HepG2 (cell line): ENCODE data around the gene GNG7. TPM values are rescaled to one million over a fixed set of nuclear protein-coding genes. Genes with fewer than 3 reads are reported as not detected.
A peak's percentile ranks its signal among the peaks of the same experiment; 100 is the strongest.

ENCODE experiments used
- CBFB ChIP-seq: sonication (generic); formaldehyde crosslinking; IDR thresholded peaks from 2 replicates; pipeline ENCODE4 v1.4.0; 2020; ENCODE audit warnings: missing genetic modification reagents
- EHMT2 ChIP-seq: fragments of 200-600 bp; sonication (generic); IDR thresholded peaks from 2 replicates; pipeline ENCODE4 v1.7.0; 2017; ENCODE audit warnings: antibody characterized with exemption, low read depth, low read length, borderline replicate concordance
- FOSL1 ChIP-seq: sonication (generic); formaldehyde crosslinking; IDR thresholded peaks from 2 replicates; pipeline ENCODE4 v1.9.0; 2021; ENCODE audit warnings: missing genetic modification reagents, borderline replicate concordance
- HMG20A ChIP-seq: IDR thresholded peaks from 2 replicates; pipeline ENCODE4 v1.6.1; 2016; ENCODE audit warnings: borderline replicate concordance
- MEF2D ChIP-seq: sonication (generic); formaldehyde crosslinking; IDR thresholded peaks from 2 replicates; pipeline ENCODE4 v1.5.1; 2020; ENCODE audit warnings: mild to moderate bottlenecking, missing genetic modification reagents
- NBN ChIP-seq: fragments of 450-650 bp; conservative IDR thresholded peaks from 2 replicates; pipeline ENCODE4 v1.6.1; 2017
- NFIC ChIP-seq: IDR thresholded peaks from 2 replicates; pipeline ENCODE4 v1.6.1; 2012; ENCODE audit warnings: mild to moderate bottlenecking, low read length, inconsistent platforms
- RBM39 ChIP-seq: fragments of 200-400 bp; formaldehyde crosslinking; IDR thresholded peaks from one replicate; pipeline ENCODE4 v1.6.1; 2018; ENCODE audit warnings: antibody characterized with exemption, mild to moderate bottlenecking, low read depth, low read length; ENCODE audit not compliant: poor library complexity, severe bottlenecking
- RORA ChIP-seq: sonication (generic); formaldehyde crosslinking; IDR thresholded peaks from 2 replicates; pipeline ENCODE4 v1.5.0; 2020; ENCODE audit warnings: mild to moderate bottlenecking, missing genetic modification reagents, moderate library complexity
- SOX5 ChIP-seq: IDR thresholded peaks from 2 replicates; pipeline ENCODE4 v1.6.1; 2016; ENCODE audit warnings: borderline replicate concordance
- ZNF329 ChIP-seq: sonication (generic); formaldehyde crosslinking; IDR thresholded peaks from 2 replicates; pipeline ENCODE4 v1.9.0; 2021; ENCODE audit warnings: low read depth, mild to moderate bottlenecking, missing genetic modification reagents
- ZNF383 ChIP-seq: sonication (generic); formaldehyde crosslinking; IDR thresholded peaks from 2 replicates; pipeline ENCODE4 v1.4.0; 2020; ENCODE audit warnings: missing genetic modification reagents, mild to moderate bottlenecking, borderline replicate concordance
- ZNF616 ChIP-seq: sonication (generic); formaldehyde crosslinking; IDR thresholded peaks from 2 replicates; pipeline ENCODE4 v1.5.0; 2020; ENCODE audit warnings: low read depth, mild to moderate bottlenecking, missing genetic modification reagents
- polyA plus RNA-seq, 8 experiments: library from polyadenylated mRNA; depleted of rRNA in 3 of 8; stranded (reverse) in 7 of 8; unstranded in 1 of 8; fragments of >200 nt; fragmentation: Illumina TruSeq in 4 of 8; extraction: Trizol in 4 of 8; gene quantifications; 2 replicates each; pipeline versions ENCODE4 v1.2.1 to v1.2.3, GENCODE V29; 2011 to 2016; ENCODE audit warnings: low read depth in 4 of 8, missing spikeins in 1 of 8, mixed read lengths in 1 of 8; ENCODE audit not compliant: insufficient read depth in 1 of 8
- total RNA-seq, 5 experiments: library from RNA; depleted of rRNA; stranded (reverse); fragments of >200 nt; fragmentation: Illumina TruSeq; extraction: Trizol; gene quantifications; 2 replicates each; pipeline ENCODE4 v1.2.3, GENCODE V29; 2016; ENCODE audit warnings: low read depth in 1 of 5
- TF ChIP-seq, protein P1 (sequence below): sonication (generic); formaldehyde crosslinking; IDR thresholded peaks from 2 replicates; pipeline ENCODE4 v1.8.0; 2022; ENCODE audit warnings: mild to moderate bottlenecking, missing genetic modification reagents; ENCODE audit not compliant: insufficient replicate concordance
- TF ChIP-seq, protein P2 (sequence below): fragments of 450-650 bp; IDR thresholded peaks from 2 replicates; pipeline ENCODE4 v1.6.1; 2016
- TF ChIP-seq, protein P3 (sequence below): sonication (generic); formaldehyde crosslinking; IDR thresholded peaks from 2 replicates; pipeline ENCODE4 v1.5.1; 2020; ENCODE audit warnings: missing genetic modification reagents, mild to moderate bottlenecking, borderline replicate concordance
- TF ChIP-seq, protein P4 (sequence below): sonication (generic); formaldehyde crosslinking; IDR thresholded peaks from 2 replicates; pipeline ENCODE4 v1.5.0; 2020; ENCODE audit warnings: missing genetic modification reagents
- TF ChIP-seq, protein P5 (sequence below): sonication (generic); formaldehyde crosslinking; IDR thresholded peaks from 2 replicates; pipeline ENCODE4 v1.4.0; 2020; ENCODE audit warnings: missing genetic modification reagents

The GNG7 gene
- total and polyA plus RNA-seq, 2 of the 13 experiments (the other 11 are each of a cell fraction or from before 2014, with no cell fraction given), result 1.4 to 3.3 TPM

DNA sequence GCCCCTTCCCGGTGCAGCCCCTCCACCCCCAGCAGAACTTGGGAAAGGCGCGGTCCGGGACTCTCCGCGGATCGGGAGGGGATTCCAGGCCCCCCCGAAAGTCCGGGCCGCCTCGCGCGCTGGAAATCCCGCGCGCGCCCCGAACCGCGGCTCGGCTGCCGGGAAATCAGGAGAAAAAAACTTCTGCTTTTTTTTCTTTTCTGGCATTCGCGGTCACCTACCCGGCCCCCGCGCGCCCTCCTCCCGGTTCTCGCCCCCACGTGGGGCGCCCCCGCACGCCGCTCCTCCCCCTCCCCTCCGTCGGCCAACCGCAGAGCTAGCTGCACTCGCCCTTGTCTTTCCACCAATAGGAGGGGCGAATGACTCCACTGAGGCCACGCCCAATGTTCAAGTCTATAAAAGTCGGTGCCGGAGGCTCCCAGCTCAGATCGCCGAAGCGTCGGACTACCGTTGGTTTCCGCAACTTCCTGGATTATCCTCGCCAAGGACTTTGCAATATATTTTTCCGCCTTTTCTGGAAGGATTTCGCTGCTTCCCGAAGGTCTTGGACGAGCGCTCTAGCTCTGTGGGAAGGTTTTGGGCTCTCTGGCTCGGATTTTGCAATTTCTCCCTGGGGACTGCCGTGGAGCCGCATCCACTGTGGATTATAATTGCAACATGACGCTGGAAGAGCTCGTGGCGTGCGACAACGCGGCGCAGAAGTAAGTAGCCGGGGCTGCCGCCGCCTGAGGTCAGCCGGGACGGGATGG lies 226.6 kb downstream of the GNG7 start, which contains the start of gene GADD45B (continued):
- TF ChIP-seq, protein P1, sequence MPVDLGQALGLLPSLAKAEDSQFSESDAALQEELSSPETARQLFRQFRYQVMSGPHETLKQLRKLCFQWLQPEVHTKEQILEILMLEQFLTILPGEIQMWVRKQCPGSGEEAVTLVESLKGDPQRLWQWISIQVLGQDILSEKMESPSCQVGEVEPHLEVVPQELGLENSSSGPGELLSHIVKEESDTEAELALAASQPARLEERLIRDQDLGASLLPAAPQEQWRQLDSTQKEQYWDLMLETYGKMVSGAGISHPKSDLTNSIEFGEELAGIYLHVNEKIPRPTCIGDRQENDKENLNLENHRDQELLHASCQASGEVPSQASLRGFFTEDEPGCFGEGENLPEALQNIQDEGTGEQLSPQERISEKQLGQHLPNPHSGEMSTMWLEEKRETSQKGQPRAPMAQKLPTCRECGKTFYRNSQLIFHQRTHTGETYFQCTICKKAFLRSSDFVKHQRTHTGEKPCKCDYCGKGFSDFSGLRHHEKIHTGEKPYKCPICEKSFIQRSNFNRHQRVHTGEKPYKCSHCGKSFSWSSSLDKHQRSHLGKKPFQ, result no peak
- TF ChIP-seq, protein P2, sequence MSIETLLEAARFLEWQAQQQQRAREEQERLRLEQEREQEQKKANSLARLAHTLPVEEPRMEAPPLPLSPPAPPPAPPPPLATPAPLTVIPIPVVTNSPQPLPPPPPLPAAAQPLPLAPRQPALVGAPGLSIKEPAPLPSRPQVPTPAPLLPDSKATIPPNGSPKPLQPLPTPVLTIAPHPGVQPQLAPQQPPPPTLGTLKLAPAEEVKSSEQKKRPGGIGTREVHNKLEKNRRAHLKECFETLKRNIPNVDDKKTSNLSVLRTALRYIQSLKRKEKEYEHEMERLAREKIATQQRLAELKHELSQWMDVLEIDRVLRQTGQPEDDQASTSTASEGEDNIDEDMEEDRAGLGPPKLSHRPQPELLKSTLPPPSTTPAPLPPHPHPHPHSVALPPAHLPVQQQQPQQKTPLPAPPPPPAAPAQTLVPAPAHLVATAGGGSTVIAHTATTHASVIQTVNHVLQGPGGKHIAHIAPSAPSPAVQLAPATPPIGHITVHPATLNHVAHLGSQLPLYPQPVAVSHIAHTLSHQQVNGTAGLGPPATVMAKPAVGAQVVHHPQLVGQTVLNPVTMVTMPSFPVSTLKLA, result peak; percentile 83
- TF ChIP-seq ZNF329 (CRISPR knock-in tag) (no peak), SOX5 (CRISPR knock-in tag) (no peak; the same call in 1 of the 2 replicates), ZNF383 (CRISPR knock-in tag) (no peak), HMG20A (CRISPR knock-in tag) (peak; percentile 8; the same call in 1 of the 2 replicates), EHMT2 (no peak), CBFB (CRISPR knock-in tag) (0 out of 2 replicates have a peak, but pooled peaks have one; percentile 56), NFIC (peak; percentile 54; the same call in 1 of the 2 replicates), NBN (no peak), RBM39 (peak; percentile 52), RORA (CRISPR knock-in tag) (no peak), FOSL1 (CRISPR knock-in tag) (no peak; the same call in 1 of the 2 replicates), ZNF616 (CRISPR knock-in tag) (no peak), MEF2D (0 out of 2 replicates have a peak, but pooled peaks have one; percentile 4)
- TF ChIP-seq, protein P3, sequence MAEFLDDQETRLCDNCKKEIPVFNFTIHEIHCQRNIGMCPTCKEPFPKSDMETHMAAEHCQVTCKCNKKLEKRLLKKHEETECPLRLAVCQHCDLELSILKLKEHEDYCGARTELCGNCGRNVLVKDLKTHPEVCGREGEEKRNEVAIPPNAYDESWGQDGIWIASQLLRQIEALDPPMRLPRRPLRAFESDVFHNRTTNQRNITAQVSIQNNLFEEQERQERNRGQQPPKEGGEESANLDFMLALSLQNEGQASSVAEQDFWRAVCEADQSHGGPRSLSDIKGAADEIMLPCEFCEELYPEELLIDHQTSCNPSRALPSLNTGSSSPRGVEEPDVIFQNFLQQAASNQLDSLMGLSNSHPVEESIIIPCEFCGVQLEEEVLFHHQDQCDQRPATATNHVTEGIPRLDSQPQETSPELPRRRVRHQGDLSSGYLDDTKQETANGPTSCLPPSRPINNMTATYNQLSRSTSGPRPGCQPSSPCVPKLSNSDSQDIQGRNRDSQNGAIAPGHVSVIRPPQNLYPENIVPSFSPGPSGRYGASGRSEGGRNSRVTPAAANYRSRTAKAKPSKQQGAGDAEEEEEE (CRISPR knock-in tag), result no peak
- TF ChIP-seq, protein P4, sequence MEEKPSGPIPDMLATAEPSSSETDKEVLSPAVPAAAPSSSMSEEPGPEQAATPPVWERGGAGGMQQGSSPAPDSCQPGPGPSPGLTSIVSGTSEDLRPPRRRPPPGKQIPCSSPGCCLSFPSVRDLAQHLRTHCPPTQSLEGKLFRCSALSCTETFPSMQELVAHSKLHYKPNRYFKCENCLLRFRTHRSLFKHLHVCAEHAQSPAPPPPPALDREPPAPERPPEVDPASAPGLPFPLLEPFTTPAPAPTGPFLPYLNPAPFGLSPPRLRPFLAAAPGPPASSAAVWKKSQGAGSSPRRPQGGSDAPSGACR (CRISPR knock-in tag), result no peak
- TF ChIP-seq, protein P5, sequence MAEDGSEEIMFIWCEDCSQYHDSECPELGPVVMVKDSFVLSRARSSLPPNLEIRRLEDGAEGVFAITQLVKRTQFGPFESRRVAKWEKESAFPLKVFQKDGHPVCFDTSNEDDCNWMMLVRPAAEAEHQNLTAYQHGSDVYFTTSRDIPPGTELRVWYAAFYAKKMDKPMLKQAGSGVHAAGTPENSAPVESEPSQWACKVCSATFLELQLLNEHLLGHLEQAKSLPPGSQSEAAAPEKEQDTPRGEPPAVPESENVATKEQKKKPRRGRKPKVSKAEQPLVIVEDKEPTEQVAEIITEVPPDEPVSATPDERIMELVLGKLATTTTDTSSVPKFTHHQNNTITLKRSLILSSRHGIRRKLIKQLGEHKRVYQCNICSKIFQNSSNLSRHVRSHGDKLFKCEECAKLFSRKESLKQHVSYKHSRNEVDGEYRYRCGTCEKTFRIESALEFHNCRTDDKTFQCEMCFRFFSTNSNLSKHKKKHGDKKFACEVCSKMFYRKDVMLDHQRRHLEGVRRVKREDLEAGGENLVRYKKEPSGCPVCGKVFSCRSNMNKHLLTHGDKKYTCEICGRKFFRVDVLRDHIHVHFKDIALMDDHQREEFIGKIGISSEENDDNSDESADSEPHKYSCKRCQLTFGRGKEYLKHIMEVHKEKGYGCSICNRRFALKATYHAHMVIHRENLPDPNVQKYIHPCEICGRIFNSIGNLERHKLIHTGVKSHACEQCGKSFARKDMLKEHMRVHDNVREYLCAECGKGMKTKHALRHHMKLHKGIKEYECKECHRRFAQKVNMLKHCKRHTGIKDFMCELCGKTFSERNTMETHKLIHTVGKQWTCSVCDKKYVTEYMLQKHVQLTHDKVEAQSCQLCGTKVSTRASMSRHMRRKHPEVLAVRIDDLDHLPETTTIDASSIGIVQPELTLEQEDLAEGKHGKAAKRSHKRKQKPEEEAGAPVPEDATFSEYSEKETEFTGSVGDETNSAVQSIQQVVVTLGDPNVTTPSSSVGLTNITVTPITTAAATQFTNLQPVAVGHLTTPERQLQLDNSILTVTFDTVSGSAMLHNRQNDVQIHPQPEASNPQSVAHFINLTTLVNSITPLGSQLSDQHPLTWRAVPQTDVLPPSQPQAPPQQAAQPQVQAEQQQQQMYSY (CRISPR knock-in tag), result no peak
